GM23248 (cell line): ENCODE data around the gene PRDM16.

Experiments used
- EZH2 ChIP-seq: fragments of 200-600 bp; sonication (generic); IDR thresholded peaks from 2 replicates; pipeline ENCODE4 v1.6.1; 2018; ENCODE audit warnings: antibody characterized with exemption, mild to moderate bottlenecking; ENCODE audit not compliant: insufficient read depth, poor library complexity, severe bottlenecking
- EZH2phosphoT487 ChIP-seq: fragments of 200-600 bp; sonication (generic); IDR thresholded peaks from 2 replicates; pipeline ENCODE4 v1.6.1; 2018; ENCODE audit warnings: antibody characterized with exemption, moderate library complexity, mild to moderate bottlenecking, low read depth; ENCODE audit not compliant: insufficient read depth

DNA sequence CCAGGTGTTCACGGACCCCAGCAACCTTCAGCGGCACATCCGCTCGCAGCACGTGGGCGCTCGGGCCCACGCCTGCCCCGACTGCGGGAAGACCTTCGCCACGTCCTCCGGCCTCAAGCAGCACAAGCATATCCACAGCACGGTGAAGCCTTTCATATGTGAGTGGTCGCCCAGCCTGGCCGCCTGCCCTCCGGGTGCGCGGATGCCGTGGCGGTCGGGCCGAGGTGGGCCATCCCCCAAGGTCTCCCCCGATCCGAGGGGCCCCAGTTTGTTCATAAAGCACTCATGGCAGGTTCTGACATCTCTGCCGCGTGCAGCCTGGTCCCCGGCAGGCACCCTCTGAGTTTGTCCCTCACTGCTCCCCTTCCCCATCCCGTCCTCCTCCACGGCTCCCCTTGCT lies 336.5 kb downstream of the PRDM16 start:
- TF ChIP-seq EZH2 (no peak), EZH2phosphoT487 (no peak)
